Vagina (tissue), 2 donors: Measurements from ENCODE around the gene ARL5A. TPM values are rescaled to one million over a fixed set of nuclear protein-coding genes. Genes with fewer than 3 reads are reported as not detected.

ENCODE experiments used
- DNase-seq, 2 donors: peaks; one replicate each; pipeline ENCODE4 v3.0.0-alpha.2; 2017; ENCODE audit errors: extremely low spot score in 2 of 2
- H3K27ac ChIP-seq: fragments of 200-600 bp; sonication (generic); one replicate; pipeline ENCODE4 v1.5.1; 2019
- H3K27me3 ChIP-seq: fragments of 200-600 bp; sonication (generic); one replicate; pipeline ENCODE4 v1.5.1; 2019
- H3K36me3 ChIP-seq, 2 donors: fragments of 200-600 bp; sonication (generic); one replicate each; pipeline ENCODE4 v1.5.1; 2017 to 2019
- H3K4me1 ChIP-seq: fragments of 200-600 bp; sonication (generic); one replicate; pipeline ENCODE4 v1.5.1; 2019
- H3K4me3 ChIP-seq, 2 donors: fragments of 200-600 bp; sonication (generic); 1 replicate in 1 of 2; 2 replicates in 1 of 2; pipeline ENCODE4 v1.5.1; 2016 to 2019
- H3K9me3 ChIP-seq: fragments of 200-600 bp; sonication (generic); one replicate; pipeline ENCODE4 v1.5.1; 2019
- CTCF ChIP-seq, 3 experiments: fragments of 450-650 bp in 2 of 3; fragments of 200-600 bp in 1 of 3; sonication (generic) in 1 of 3; IDR thresholded peaks; one replicate each; pipeline ENCODE4 v1.5.1; 2017 to 2019; ENCODE audit warnings: antibody characterized with exemption in 3 of 3, mild to moderate bottlenecking in 2 of 3, moderate library complexity in 2 of 3
- POLR2A ChIP-seq, 2 donors: fragments of 450-650 bp; IDR thresholded peaks; one replicate each; pipeline ENCODE4 v1.6.1; 2017; ENCODE audit warnings: antibody characterized with exemption in 2 of 2, mild to moderate bottlenecking in 2 of 2, moderate library complexity in 2 of 2
- POLR2AphosphoS5 ChIP-seq, 2 donors: sonication (generic); formaldehyde crosslinking; IDR thresholded peaks; one replicate each; pipeline ENCODE4 v1.9.0; 2017; ENCODE audit warnings: antibody characterized with exemption in 2 of 2, mild to moderate bottlenecking in 2 of 2, low read depth in 1 of 2; ENCODE audit not compliant: insufficient read depth in 1 of 2
- intact Hi-C: fragments of 100-400 bp; cut with DNase I; formaldehyde crosslinking; loops from one replicate; pipeline ENCODE4 v1.15.1; 2023
- total RNA-seq: library from RNA; depleted of rRNA; stranded (reverse); fragments of >200 nt; gene quantifications from one replicate; pipeline ENCODE4 v1.2.3, GENCODE V29; 2016

The ARL5A gene
- total RNA-seq, 1 donor from 2014 or later, result 32.9 TPM

GRCh38 chr2:151853070-151853758 is 25.0 kb upstream of the ARL5A start:
- no peak for DNase-seq
- Histone ChIP-seq H3K36me3 (no peaks in the 10 kb centered on the region), H3K4me3 (no peak overlapping the region), H3K27me3 (no peaks in the 10 kb centered on the region), H3K9me3 (no peaks in the 10 kb centered on the region), H3K4me1 (no peaks in the 10 kb centered on the region), H3K27ac (no peak overlapping the region)
- intact Hi-C loops, result no loop called here
- TF ChIP-seq POLR2A (IDR thresholded peaks at IDR 0.05) (no peak), CTCF (IDR thresholded peaks at IDR 0.05) (no peak), POLR2AphosphoS5 (IDR thresholded peaks at IDR 0.05; ENCODE audit: insufficient read depth in 1 of 2, low read depth in 1 of 2) (no peak)

- H3K27ac ChIP-seq, result no peak overlapping the region
- no peaks in the 10 kb centered on the region for H3K36me3 ChIP-seq
- H3K4me1 ChIP-seq, result no peaks in the 10 kb centered on the region
- H3K9me3 ChIP-seq, result no peaks in the 10 kb centered on the region
- no peak overlapping the region for H3K4me3 ChIP-seq
- intact Hi-C loops, result no loop called here
- TF ChIP-seq POLR2AphosphoS5 (IDR thresholded peaks at IDR 0.05; ENCODE audit: insufficient read depth in 1 of 2, low read depth in 1 of 2) (no peak), CTCF (IDR thresholded peaks at IDR 0.05) (no peak), POLR2A (IDR thresholded peaks at IDR 0.05) (no peak)
- H3K27me3 ChIP-seq, result no peaks in the 10 kb centered on the region
- DNase-seq, result no peak
Measured at GRCh38 chr2:151852260-151853069, 24.2 kb upstream of the ARL5A start.

GRCh38 chr2:151851761-151852160 is 23.5 kb upstream of the ARL5A start:
- TF ChIP-seq POLR2A (IDR thresholded peaks at IDR 0.05), result no peak
- TF ChIP-seq POLR2AphosphoS5 (IDR thresholded peaks at IDR 0.05; ENCODE audit: insufficient read depth in 1 of 2, low read depth in 1 of 2), result no peak
- no peak for TF ChIP-seq CTCF (IDR thresholded peaks at IDR 0.05)
- Histone ChIP-seq H3K27me3 (no peaks in the 10 kb centered on the region), H3K36me3 (no peaks in the 10 kb centered on the region), H3K9me3 (no peaks in the 10 kb centered on the region), H3K27ac (no peak overlapping the region), H3K4me3 (no peak overlapping the region), H3K4me1 (no peaks in the 10 kb centered on the region)
- no peak for DNase-seq
- intact Hi-C loops, result no loop called here

- Histone ChIP-seq H3K9me3 (no peaks in the 10 kb centered on the region), H3K4me3 (no peak overlapping the region), H3K27ac (no peak overlapping the region), H3K27me3 (no peaks in the 10 kb centered on the region), H3K36me3 (no peaks in the 10 kb centered on the region), H3K4me1 (no peaks in the 10 kb centered on the region)
- intact Hi-C loops, result no loop called here
- no peak for DNase-seq
- no peak for TF ChIP-seq CTCF (IDR thresholded peaks at IDR 0.05)
- no peak for TF ChIP-seq POLR2AphosphoS5 (IDR thresholded peaks at IDR 0.05; ENCODE audit: insufficient read depth in 1 of 2, low read depth in 1 of 2)
- no peak for TF ChIP-seq POLR2A (IDR thresholded peaks at IDR 0.05)
Measured at GRCh38 chr2:151849413-151850010, 21.3 kb upstream of the ARL5A start.
